HG03097 (cell line): Measurements from ENCODE around the gene SCAMP1.
"Not testable (repeated sequence)": the region's sequence is repeated elsewhere in the genome, so short reads cannot be mapped to it uniquely, and the experiment has no call there.

Experiments used
- ATAC-seq: cut with Tn5 transposase; IDR thresholded peaks from one replicate; pipeline ENCODE4 v1.9.1; 2021; ENCODE audit not compliant: unreplicated experiment, low FRiP score

SCAMP1 gene

GRCh38 chr5:78359831-78360673 lies at the start of gene SCAMP1:
Gene SCAMP1 (plus strand): TSS chr5:78360617. CDS start chr5:78360672, 55 bp downstream.
- ATAC-seq: peak; percentile 76

GRCh38 chr5:78317515-78317914 lies 42.9 kb upstream of the SCAMP1 start:
- no peak for ATAC-seq

- no peak for ATAC-seq
These were observed 42.1 kb upstream of the SCAMP1 start for GRCh38 chr5:78318337-78318736.

GRCh38 chr5:78320401-78320800 lies 40.0 kb upstream of the SCAMP1 start:
- no peak for ATAC-seq

- ATAC-seq: no peak
These were observed 37.2 kb upstream of the SCAMP1 start for GRCh38 chr5:78323241-78323640.

GRCh38 chr5:78326930-78327329 lies 33.5 kb upstream of the SCAMP1 start:
- no peak for ATAC-seq

- no peak for ATAC-seq
These were observed 32.5 kb upstream of the SCAMP1 start for GRCh38 chr5:78327761-78328510.

- no peak for ATAC-seq
These were observed 31.7 kb upstream of the SCAMP1 start for GRCh38 chr5:78328585-78329173.

GRCh38 chr5:78331523-78332080 lies 28.8 kb upstream of the SCAMP1 start:
- no peak for ATAC-seq

- no peak for ATAC-seq
These were observed 25.6 kb upstream of the SCAMP1 start for GRCh38 chr5:78334811-78335210.

- ATAC-seq: no peak
These were observed 24.4 kb upstream of the SCAMP1 start for GRCh38 chr5:78335976-78336375.

- ATAC-seq: no peak
These were observed 23.7 kb upstream of the SCAMP1 start for GRCh38 chr5:78336698-78337097.

- ATAC-seq: no peak
These were observed 20.6 kb upstream of the SCAMP1 start for GRCh38 chr5:78339617-78340436.

GRCh38 chr5:78341440-78341839 lies 19.0 kb upstream of the SCAMP1 start:
- ATAC-seq: no peak

- ATAC-seq: no peak
These were observed 14.9 kb upstream of the SCAMP1 start for GRCh38 chr5:78345485-78345884.

GRCh38 chr5:78353520-78353919 lies 6.9 kb upstream of the SCAMP1 start:
- no peak for ATAC-seq

GRCh38 chr5:78354066-78354670 lies 6.2 kb upstream of the SCAMP1 start:
- ATAC-seq: no peak

- ATAC-seq: no peak
These were observed 4.9 kb upstream of the SCAMP1 start for GRCh38 chr5:78355561-78355960.

- ATAC-seq: not testable (repeated sequence)
These were observed 974 bp upstream of the SCAMP1 start for GRCh38 chr5:78359455-78359830.

GRCh38 chr5:78360674-78360923 lies 182 bp downstream of the SCAMP1 start:
- no peak for ATAC-seq
